ENCODE measurements around the gene XRN2.

- TF ChIP-seq CTCF (IDR thresholded peaks at IDR 0.05) (no peak), POLR2A (IDR thresholded peaks at IDR 0.05) (no peak)
Observed at GRCh38 chr20:21338291-21338690, 35.2 kb downstream of the XRN2 start.

All from breast epithelium (tissue), 3 donors.